Mesodermal cell (in vitro differentiated cells): Measurements from ENCODE around the gene VPS72. TPM values are rescaled to one million over a fixed set of nuclear protein-coding genes. Genes with fewer than 3 reads are reported as not detected.
"Not testable (repeated sequence)": the region's sequence is repeated elsewhere in the genome, so short reads cannot be mapped to it uniquely, and the experiment has no call there.

Source experiments
- H3K27ac ChIP-seq: 2 replicates; pipeline ENCODE4 v1.7.0; 2013; ENCODE audit warnings: mild to moderate bottlenecking, low read depth, low read length, moderate library complexity; ENCODE audit not compliant: severe bottlenecking
- H3K36me3 ChIP-seq: 2 replicates; pipeline ENCODE4 v1.7.1; 2013; ENCODE audit warnings: mild to moderate bottlenecking, low read length, moderate library complexity; ENCODE audit not compliant: control insufficient read depth, insufficient read depth
- H3K4me1 ChIP-seq: one replicate; pipeline ENCODE4 v1.7.1; 2013; ENCODE audit warnings: mild to moderate bottlenecking, low read length; ENCODE audit not compliant: insufficient read depth, control insufficient read depth, poor library complexity, severe bottlenecking
- H3K4me3 ChIP-seq: 2 replicates; pipeline ENCODE4 v1.7.0; 2013; ENCODE audit warnings: low read length, control low read depth, mild to moderate bottlenecking; ENCODE audit not compliant: insufficient read depth, poor library complexity, severe bottlenecking; ENCODE audit errors: extremely low read depth
- H3K9me3 ChIP-seq: 2 replicates; pipeline ENCODE4 v1.7.1; 2013; ENCODE audit warnings: mild to moderate bottlenecking, low read length, moderate library complexity; ENCODE audit not compliant: control insufficient read depth
- WGBS, 2 experiments: methylation state at CpG; one replicate each; pipeline ENCODE4 v1.1.5; 2013; ENCODE audit warnings: missing lambda C conversion rate in 2 of 2; ENCODE audit not compliant: insufficient coverage in 2 of 2; 5-methylcytosine and 5-hydroxymethylcytosine counted together
- polyA plus RNA-seq, 2 experiments: library from polyadenylated mRNA; stranded (reverse); fragments of 50-300 nt; gene quantifications; one replicate each; pipeline ENCODE4 v1.2.3, GENCODE V29; 2013

The VPS72 gene, protein sequence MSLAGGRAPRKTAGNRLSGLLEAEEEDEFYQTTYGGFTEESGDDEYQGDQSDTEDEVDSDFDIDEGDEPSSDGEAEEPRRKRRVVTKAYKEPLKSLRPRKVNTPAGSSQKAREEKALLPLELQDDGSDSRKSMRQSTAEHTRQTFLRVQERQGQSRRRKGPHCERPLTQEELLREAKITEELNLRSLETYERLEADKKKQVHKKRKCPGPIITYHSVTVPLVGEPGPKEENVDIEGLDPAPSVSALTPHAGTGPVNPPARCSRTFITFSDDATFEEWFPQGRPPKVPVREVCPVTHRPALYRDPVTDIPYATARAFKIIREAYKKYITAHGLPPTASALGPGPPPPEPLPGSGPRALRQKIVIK
- polyA plus RNA-seq (2013, experiment 1 of 2), result 66.8 TPM
- 57.4 TPM for polyA plus RNA-seq (2013, experiment 2 of 2)

DNA sequence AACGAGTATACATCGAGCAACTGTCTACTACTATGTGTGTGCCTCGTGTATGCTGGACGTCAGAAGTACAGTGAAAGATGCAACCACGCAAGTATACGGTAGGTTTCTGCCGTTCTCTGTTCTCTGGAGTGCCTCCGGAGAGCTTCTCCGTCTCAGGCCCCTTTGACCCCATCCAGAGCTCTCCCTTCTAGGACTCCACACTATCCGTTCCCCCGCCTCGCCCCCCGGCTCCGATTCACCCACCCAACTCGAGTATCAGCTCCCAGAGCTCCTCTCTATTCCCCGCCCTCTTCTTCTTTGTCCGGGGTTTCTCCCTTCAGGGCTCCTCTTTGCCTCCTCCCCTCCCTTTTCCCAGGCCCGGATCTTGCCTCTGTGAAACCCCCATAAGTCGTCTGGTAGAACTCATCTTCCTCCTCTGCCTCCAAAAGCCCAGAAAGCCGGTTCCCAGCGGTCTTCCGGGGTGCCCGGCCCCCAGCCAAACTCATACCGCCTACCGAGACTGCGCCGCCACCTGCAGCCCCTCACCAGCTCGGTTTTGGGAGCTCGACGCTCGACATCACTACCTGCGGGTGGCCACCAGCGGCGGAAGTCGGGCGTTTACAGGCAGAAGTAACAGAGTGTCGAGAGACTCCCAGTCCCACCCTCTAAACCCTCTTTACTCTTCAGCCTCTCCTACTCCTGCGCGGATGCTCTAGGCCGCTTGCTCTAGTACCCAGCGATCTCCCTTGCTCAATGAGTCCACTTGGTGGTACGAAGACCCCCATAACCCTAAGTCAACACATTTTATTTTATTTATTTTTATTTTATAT is at the start of gene VPS72:
TSS of gene VPS72 (minus strand) at position 561 of the 809 bp plus-strand sequence. CDS start at position 485, 76 bp downstream.
- no peaks in the 10 kb centered on the region for H3K9me3 ChIP-seq
- 0% methylated on average over 32 to 35 of the region's 42 CpGs for WGBS, 2 experiments

DNA sequence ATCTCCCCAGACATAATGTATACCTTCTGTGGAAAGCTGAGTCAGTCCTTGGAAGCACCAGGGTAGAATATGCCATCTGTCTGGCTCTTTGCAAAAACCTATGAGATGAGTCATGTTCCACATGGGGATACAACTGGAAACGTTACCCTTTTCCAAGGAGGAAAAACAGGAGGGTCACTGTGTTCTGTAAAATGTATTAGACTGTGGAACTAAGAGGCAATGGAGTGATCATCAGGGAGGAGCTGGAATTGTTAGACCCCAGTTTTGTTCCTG is 48.4 kb upstream of the VPS72 start:
- no peaks in the 10 kb centered on the region for H3K9me3 ChIP-seq
- no peaks in the 10 kb centered on the region for H3K4me1 ChIP-seq
- no peak overlapping the region for H3K4me3 ChIP-seq
- no peak overlapping the region for H3K27ac ChIP-seq
- WGBS, 2 experiments, result 91 to 93% methylated on average over 1 of the region's 1 CpG
- H3K36me3 ChIP-seq, result peaks cover 97% of the 10 kb centered on the region

More for the DNA sequence above, at the start of gene VPS72:
- H3K27ac ChIP-seq, result peak within 1 kb of the TSS; percentile 73
- H3K4me3 ChIP-seq, result peak within 1 kb of the TSS; percentile 73
- H3K4me1 ChIP-seq, result no peaks in the 10 kb centered on the region
- peaks cover 13% of the 10 kb centered on the region for H3K36me3 ChIP-seq

DNA sequence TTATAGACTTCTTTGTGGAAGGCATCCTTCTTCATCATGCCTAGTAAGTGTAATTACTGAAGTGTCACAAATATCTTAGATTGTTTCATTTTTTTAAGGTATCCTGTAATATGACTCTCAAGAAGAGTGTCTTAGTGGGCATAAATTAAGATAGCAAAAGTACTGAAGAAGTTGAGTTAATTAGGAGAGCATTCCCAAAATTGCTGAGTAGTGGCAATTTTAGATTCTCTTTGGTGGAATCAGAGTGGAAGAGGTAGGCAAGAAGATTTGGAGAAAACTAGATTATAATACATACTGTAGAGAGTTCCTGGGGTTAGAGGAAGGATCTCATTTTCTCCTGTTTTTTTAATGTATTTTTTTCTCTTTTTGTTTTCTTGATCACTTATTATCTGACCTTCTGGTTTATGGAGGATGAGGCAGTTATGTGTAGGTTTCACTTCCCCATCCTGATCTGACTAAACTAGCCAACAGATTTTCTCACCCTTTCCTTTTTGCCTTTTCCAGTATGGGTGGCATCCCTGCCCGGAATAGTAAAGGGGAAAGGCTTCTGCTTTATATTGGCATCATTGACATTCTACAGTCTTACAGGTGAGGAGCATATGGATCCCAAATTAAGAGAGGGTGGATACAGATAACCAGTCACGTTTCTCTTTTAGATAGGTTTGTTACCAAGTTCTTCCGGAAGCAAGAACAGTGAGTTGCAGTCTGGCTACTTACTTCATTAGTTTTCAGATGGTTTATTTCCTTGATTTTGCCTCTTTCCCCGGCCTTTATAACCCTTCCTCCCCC is 47.9 kb upstream of the VPS72 start:
- Histone ChIP-seq H3K27ac (no peak overlapping the region), H3K9me3 (no peaks in the 10 kb centered on the region), H3K4me1 (no peaks in the 10 kb centered on the region), H3K4me3 (no peak overlapping the region), H3K36me3 (peaks cover 97% of the 10 kb centered on the region)
- WGBS, 2 experiments, result 84 to 100% methylated on average over 2 to 3 of the region's 4 CpGs

DNA sequence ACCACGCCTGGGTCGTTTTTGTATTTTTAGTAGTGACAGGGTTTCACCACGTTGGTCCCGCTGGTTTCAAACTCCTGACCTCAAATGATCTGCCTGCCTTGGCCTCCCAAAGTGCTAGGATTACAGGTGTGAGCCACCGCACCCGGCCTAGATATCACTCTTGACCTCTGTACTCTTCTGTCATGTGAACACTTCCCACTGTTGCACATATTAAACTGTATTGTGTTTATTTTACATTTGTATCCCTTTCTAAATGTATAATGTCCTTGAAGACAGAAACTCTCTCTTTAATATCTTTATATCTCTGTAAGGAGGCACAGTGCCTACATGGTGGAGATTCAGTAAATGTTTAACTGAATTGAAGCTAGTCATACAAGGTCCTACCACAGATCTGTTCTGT is 45.2 kb upstream of the VPS72 start:
- Histone ChIP-seq H3K4me1 (no peaks in the 10 kb centered on the region), H3K9me3 (no peaks in the 10 kb centered on the region), H3K4me3 (no peak overlapping the region), H3K27ac (no peak overlapping the region), H3K36me3 (peaks cover 96% of the 10 kb centered on the region)
- WGBS, 2 experiments, result 75 to 83% methylated on average over 4 of the region's 6 CpGs

DNA sequence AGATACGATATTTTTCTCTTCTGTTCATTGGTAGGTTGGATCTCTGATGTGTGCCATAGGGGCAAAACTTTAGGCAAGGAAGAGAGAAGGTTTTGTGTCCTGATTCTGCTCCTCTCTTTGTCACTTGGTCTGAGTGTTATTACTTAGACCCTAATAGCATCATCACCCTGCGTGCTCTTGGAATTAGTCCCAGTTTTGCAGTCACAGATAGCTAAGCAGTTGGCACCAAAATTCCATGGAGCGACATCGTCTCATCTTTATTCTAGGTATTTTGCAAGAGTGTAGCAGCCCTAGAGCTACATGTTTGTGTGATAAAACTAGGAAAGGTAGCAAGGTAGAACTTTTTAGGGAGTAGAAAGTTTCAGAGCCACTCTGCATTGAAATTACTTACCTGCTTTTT is 32.1 kb upstream of the VPS72 start:
- 100% methylated on average over 3 of the region's 4 CpGs for WGBS, 2 experiments
- Histone ChIP-seq H3K9me3 (no peaks in the 10 kb centered on the region), H3K4me3 (no peak overlapping the region), H3K4me1 (no peaks in the 10 kb centered on the region), H3K36me3 (peaks cover 78% of the 10 kb centered on the region), H3K27ac (no peak overlapping the region)

DNA sequence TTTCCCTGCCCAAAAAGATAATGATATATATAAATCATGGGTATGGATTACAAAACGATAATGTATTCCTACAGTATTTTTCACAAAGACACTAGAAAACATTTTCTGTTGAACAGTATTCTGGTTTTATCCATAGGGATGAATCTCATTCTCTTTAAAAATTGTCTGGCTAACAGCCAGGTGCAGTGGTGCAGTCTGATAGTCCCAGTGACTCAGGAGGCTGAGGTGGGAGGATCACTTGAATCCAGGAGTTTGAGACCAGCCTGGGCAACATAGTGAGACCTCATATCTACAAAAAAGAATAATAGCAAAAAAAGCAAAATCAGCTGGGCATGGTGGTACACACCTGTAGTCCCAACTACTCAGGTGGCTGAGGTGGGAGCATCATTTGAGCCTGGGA is 31.6 kb upstream of the VPS72 start:
- no CpG with 5 or more reads among the region's 1 CpG for whole genome bisulfite sequencing, 2 experiments
- H3K36me3 ChIP-seq, result peaks cover 75% of the 10 kb centered on the region
- H3K4me1 ChIP-seq, result no peaks in the 10 kb centered on the region
- H3K27ac ChIP-seq, result no peak overlapping the region
- no peak overlapping the region for H3K4me3 ChIP-seq
- no peaks in the 10 kb centered on the region for H3K9me3 ChIP-seq

DNA sequence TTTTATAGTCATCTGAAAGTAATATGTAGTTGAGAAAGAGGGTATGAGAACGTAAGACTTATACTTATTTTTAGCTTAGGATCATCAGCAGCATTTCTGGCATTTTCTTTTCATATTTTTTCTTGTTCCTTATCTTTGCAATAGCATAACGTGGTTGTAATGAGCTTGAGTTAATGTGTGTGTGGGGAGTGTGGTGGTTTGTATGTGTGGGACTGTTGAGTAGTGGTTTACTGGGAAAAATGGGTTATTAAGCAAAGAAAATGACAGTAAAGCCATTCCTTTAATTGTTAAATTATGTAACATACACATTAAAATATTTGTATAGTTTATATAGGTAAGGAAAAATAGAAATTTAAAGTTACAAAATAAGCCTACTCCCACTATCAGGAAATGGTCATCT is 23.6 kb upstream of the VPS72 start:
- no peak overlapping the region for H3K27ac ChIP-seq
- H3K9me3 ChIP-seq, result no peaks in the 10 kb centered on the region
- no peaks in the 10 kb centered on the region for H3K4me1 ChIP-seq
- H3K4me3 ChIP-seq, result no peak overlapping the region
- H3K36me3 ChIP-seq, result peaks cover 53% of the 10 kb centered on the region
- no CpG with 5 or more reads among the region's 2 CpGs for WGBS, 2 experiments

DNA sequence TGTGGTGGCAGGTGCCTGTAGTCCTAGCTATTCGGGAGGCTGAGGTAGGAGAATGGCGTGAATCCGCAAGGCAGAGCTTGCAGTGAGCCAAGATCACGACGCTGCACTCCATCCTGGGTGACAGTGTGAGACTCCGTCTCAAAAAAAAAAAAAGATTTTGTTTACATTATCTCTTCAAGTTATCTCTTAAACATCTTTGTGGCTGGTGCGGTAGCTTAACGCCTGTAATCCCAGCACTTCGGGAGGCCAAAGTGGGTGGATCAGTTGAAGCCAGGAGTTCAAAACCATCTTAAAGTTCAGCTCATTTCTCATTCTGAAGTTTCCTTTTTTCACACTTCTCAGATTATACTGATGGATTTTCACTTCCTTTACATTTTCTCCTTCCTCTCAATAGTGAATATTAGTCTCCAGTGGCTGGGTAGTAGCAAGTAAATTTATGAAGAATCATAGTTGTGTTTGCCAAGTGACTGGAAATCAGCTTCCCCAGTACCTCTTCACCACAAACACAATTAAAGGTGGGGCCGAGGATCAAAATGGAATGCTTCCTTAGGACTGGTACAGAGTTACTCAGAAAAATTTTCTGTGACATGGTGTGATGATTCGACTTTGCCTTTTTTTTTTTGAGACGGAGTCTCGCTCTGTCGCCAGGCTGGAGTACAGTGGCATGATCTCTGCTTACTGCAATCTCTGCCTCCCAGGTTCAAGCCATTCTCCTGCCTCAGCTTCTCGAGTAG is 22.1 kb upstream of the VPS72 start:
- no peaks in the 10 kb centered on the region for H3K9me3 ChIP-seq
- H3K4me1 ChIP-seq, result no peaks in the 10 kb centered on the region
- H3K36me3 ChIP-seq, result peaks cover 54% of the 10 kb centered on the region
- WGBS, 2 experiments, result 96 to 99% methylated on average over 11 to 14 of the region's 15 CpGs
- no peak overlapping the region for H3K4me3 ChIP-seq
- no peak overlapping the region for H3K27ac ChIP-seq

DNA sequence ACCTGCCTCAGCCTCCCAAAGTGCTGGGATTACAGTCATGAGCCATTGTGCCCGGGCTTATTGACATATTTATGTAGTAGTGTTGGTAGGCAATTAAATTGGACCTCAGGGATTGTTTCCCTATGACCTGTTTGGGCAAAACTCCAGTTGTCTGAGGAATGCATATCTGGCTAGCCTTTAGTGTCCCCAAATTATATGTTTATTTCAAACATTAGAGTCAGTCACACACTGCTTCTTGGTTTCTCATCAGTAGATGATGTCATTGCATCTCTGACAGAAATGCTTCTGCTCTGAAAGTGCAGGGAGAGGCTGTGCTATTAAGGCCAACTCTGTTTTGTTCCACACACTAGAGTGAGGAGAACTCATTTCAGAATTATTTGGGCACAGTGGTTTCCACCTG is 20.8 kb upstream of the VPS72 start:
- whole genome bisulfite sequencing, 2 experiments, result 86% methylated on average over 1 of the region's 1 CpG; no CpG with 5 or more reads in 1 of the 2 experiments

DNA sequence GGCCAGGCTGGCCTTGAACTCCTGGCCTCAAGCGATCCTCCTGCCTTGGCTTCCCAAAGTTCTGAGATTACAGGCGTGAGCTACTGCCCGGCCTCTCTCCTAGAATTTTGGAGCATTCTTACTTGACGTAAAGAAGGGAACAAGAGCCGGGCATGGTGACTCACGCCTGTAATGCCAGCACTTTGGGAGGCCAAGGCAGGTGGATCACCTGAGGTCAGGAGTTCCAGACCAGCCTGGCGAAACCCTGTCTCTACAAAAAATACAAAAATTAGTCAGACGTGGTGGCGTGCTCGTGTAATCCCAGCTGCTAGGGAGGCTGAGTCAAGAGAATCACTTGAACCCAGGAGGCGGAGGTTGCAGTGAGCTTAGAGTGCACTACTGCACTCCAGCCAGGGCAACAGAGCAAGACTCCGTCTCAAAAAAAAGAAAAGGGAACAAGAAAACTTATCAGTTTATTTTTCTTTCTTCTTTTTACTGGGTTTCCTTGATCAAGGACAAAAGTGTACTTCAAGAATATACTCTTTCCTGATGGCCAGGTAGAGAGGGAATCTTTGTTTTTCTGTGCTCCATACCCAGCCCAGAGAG is 15.5 kb upstream of the VPS72 start:
- not testable (repeated sequence) for H3K9me3 ChIP-seq, H3K4me1 ChIP-seq, H3K27ac ChIP-seq, H3K4me3 ChIP-seq
- 97% methylated on average over 10 to 11 of the region's 12 CpGs for WGBS, 2 experiments
- H3K36me3 ChIP-seq, result peaks cover 85% of the 10 kb centered on the region

More for the DNA sequence above, 20.8 kb upstream of the VPS72 start:
- Histone ChIP-seq H3K4me1 (no peaks in the 10 kb centered on the region), H3K4me3 (no peak overlapping the region), H3K36me3 (peaks cover 65% of the 10 kb centered on the region), H3K9me3 (no peaks in the 10 kb centered on the region), H3K27ac (no peak overlapping the region)
